ENCODE results near the gene KSR2. TPM values are rescaled to one million over a fixed set of nuclear protein-coding genes. Genes with fewer than 3 reads are reported as not detected.

The KSR2 gene
- total and polyA plus RNA-seq, 2 donors (not counting 3 experiments of a cell fraction or from before 2014, with no cell fraction given) = 2.1 to 5.2 TPM

DNA sequence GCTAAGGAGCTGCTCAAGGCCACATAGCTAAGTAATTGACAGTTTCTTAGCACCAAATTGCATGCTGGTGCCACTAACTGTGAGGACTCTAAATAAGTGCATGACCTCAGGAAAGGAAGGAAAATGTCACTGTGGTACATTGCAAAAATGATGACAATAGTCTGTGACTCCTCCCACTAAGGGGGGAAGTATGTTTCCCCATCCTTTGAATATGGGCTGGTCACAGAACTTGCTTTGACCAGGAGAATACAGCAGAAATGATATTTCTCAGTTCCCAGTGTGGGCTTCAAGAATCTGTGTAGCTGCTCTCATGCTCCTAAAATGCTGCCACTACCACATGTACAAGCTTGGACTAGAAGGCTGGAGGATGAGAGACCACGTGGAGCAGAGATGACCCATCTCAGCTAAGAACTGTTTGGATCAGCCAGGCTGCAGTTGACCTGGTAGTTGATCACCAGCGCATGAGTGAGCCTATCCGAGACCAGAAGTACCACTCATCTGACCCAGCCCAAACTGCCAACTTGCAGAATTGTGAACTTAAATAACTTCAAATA, 565.1 kb downstream of the KSR2 start:
- intact Hi-C loops (cut with micrococcal nuclease) = no loop called here
- H3K4me1 ChIP-seq (ENCODE audit: control insufficient read depth, extremely low read depth, insufficient read depth, low read length) = no peaks in the 10 kb centered on the region
- H3K9ac ChIP-seq (replicated peaks; ENCODE audit: extremely low read depth, insufficient read depth, low read length) = no peak overlapping the region
- H4K20me1 ChIP-seq (replicated peaks; ENCODE audit: control insufficient read depth, extremely low read depth, insufficient read depth, low read length) = no peaks in the 10 kb centered on the region
- FAIRE-seq (no peak), DNase-seq (ENCODE audit: low read depth, low spot score) (no peak)
- H3K4me3 ChIP-seq (replicated peaks in 1 of 3; ENCODE audit: insufficient read depth in 1 of 3, low read depth in 1 of 3, low read length in 3 of 3) = no peak overlapping the region
- no peaks in the 10 kb centered on the region for H3K27me3 ChIP-seq (ENCODE audit: control insufficient read depth in 2 of 2, insufficient read depth in 2 of 2, low read length in 2 of 2)
- BruUV-seq (replicated peaks) = no TSS peak
- no peak overlapping the region for H3K27ac ChIP-seq (ENCODE audit: insufficient read depth, low read depth, low read length)
- ChIA-PET CTCF (interaction anchor here (1.2 kb wide), 1 partner anchor 37 kb away, joined by 3 read pairs; no protein-coding TSS in a partner anchor), POLR2A (no interaction called here)
- H3K9me1 ChIP-seq (replicated peaks; ENCODE audit: control insufficient read depth, extremely low read depth, insufficient read depth, low read length) = no peaks in the 10 kb centered on the region
- dilution Hi-C loops (cut with MboI; ENCODE audit: extremely low pct_ligation_motif_present, low sequenced_read_pairs) = no loop called here
- no peaks in the 10 kb centered on the region for H3K9me3 ChIP-seq (replicated peaks; ENCODE audit: control insufficient read depth, insufficient read depth, low read length)
- no peak overlapping the region for H3K4me2 ChIP-seq (ENCODE audit: insufficient read depth, low read length)
- TF ChIP-seq POLR2AphosphoS5 (IDR thresholded peaks at IDR 0.05; ENCODE audit: insufficient read depth, low read depth, low read length) (no peak), GATA2 (IDR thresholded peaks at IDR 0.05; ENCODE audit: insufficient read depth, insufficient read length, low read depth, low read length) (no peak), EZH2 (IDR thresholded peaks at IDR 0.05; ENCODE audit: borderline replicate concordance, low read depth, low read length, severe bottlenecking) (no peak), POLR2A (IDR thresholded peaks at IDR 0.05; ENCODE audit: low read depth, low read length) (no peak), FOS (IDR thresholded peaks at IDR 0.05; ENCODE audit: borderline replicate concordance, insufficient read depth, low read length) (no peak), MAX (IDR thresholded peaks at IDR 0.05; ENCODE audit: insufficient read depth, insufficient read length) (no peak), JUN (IDR thresholded peaks at IDR 0.05; ENCODE audit: borderline replicate concordance, insufficient read depth, insufficient read length, low read depth) (no peak), MYC (IDR thresholded peaks at IDR 0.05; ENCODE audit: low read depth, low read length) (no peak)
- TF ChIP-seq, protein P1, sequence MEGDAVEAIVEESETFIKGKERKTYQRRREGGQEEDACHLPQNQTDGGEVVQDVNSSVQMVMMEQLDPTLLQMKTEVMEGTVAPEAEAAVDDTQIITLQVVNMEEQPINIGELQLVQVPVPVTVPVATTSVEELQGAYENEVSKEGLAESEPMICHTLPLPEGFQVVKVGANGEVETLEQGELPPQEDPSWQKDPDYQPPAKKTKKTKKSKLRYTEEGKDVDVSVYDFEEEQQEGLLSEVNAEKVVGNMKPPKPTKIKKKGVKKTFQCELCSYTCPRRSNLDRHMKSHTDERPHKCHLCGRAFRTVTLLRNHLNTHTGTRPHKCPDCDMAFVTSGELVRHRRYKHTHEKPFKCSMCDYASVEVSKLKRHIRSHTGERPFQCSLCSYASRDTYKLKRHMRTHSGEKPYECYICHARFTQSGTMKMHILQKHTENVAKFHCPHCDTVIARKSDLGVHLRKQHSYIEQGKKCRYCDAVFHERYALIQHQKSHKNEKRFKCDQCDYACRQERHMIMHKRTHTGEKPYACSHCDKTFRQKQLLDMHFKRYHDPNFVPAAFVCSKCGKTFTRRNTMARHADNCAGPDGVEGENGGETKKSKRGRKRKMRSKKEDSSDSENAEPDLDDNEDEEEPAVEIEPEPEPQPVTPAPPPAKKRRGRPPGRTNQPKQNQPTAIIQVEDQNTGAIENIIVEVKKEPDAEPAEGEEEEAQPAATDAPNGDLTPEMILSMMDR (IDR thresholded peaks at IDR 0.05; ENCODE audit: extremely low read depth in 1 of 2, insufficient read depth in 1 of 2, low read depth in 1 of 2, low read length in 2 of 2) = no peak
- no peak overlapping the region for H2AFZ ChIP-seq (ENCODE audit: low read depth, low read length)
- H3K36me3 ChIP-seq (ENCODE audit: control insufficient read depth in 2 of 2, extremely low read depth in 1 of 2, insufficient read depth in 2 of 2, low read length in 2 of 2) = no peaks in the 10 kb centered on the region
- H3K79me2 ChIP-seq (ENCODE audit: control insufficient read depth, insufficient read depth, low read length) = no peaks in the 10 kb centered on the region

Other genes starting within 250 kb of the KSR2 start
- gene RFC5, start 47.7 kb upstream of the KSR2 start, total RNA-seq = 23.3 and 24.8 TPM in 2 replicates
- 15.1 and 18.1 TPM in 2 replicates for gene RFC5, start 47.7 kb upstream of the KSR2 start, polyA plus RNA-seq
- 73.6 and 85.3 TPM in 2 replicates for gene WSB2, start 92.2 kb upstream of the KSR2 start, total RNA-seq
- gene WSB2, start 92.2 kb upstream of the KSR2 start, polyA plus RNA-seq = 107 and 108 TPM in 2 replicates
- 38.4 and 38.6 TPM in 2 replicates for gene VSIG10, start 135.0 kb upstream of the KSR2 start, total RNA-seq
- 16.1 and 16.3 TPM in 2 replicates for gene VSIG10, start 135.0 kb upstream of the KSR2 start, polyA plus RNA-seq
- gene PEBP1, start 167.1 kb upstream of the KSR2 start, total RNA-seq = 146 and 185 TPM in 2 replicates
- 236 and 261 TPM in 2 replicates for gene PEBP1, start 167.1 kb upstream of the KSR2 start, polyA plus RNA-seq

Measured in endothelial cell of umbilical vein (primary cell).